Stomach (tissue), 4 donors: ENCODE measurements around the gene FOSL1.

Source experiments
- CTCF ChIP-seq, 7 experiments: fragments of 450-650 bp in 4 of 7; fragments of 200-600 bp in 3 of 7; sonication (generic) in 3 of 7; IDR thresholded peaks; one replicate each; pipeline ENCODE4 v1.5.1; 2016 to 2019; ENCODE audit warnings: antibody characterized with exemption in 7 of 7, control low read depth in 2 of 7, mild to moderate bottlenecking in 1 of 7
- POLR2A ChIP-seq, 4 donors: fragments of 450-650 bp; IDR thresholded peaks; one replicate each; pipeline ENCODE4 v1.6.1; 2016; ENCODE audit warnings: antibody characterized with exemption in 4 of 4, control low read depth in 2 of 4, mild to moderate bottlenecking in 1 of 4, moderate library complexity in 1 of 4

DNA sequence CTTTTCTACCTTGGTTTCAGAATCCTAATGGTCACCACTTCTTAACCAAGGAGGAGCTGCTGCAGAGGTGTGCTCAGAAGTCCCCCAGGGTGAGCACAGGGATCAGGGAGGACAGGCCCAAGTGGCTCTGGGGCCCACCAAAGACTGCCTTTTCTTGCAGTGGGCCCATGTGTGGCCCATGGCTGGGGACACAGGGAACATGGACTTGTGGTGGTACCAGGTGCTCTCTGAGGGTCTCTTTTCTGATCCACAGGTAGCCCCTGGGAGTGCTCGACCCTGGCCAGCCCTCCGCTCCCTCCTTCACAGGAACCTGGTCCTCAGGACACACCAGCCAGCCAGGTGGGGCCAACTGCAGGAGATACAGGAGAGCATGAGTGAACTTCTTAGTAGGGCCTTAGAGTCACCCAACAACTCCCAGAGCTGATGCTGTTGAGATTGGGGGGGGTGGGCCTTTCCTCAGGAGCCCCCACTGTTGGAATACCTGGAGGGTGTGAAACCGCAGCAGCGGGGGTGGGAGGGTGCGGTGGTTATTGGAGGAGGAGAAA lies 37.9 kb downstream of the FOSL1 start:
- TF ChIP-seq CTCF (IDR thresholded peaks at IDR 0.05) (no peak), POLR2A (IDR thresholded peaks at IDR 0.05) (no peak)
